Keratinocyte (primary cell): Measurements from ENCODE around the gene MBP. TPM values are rescaled to one million over a fixed set of nuclear protein-coding genes. Genes with fewer than 3 reads are reported as not detected.

Experiments used
- DNase-seq: peaks from one replicate; pipeline ENCODE4 v3.0.0-alpha.2; 2011; ENCODE audit warnings: low read depth, missing footprints, low spot score
- FAIRE-seq: peaks from 2 replicates; lab custom pipeline; 2011; peaks lifted over from hg19 to GRCh38; lab: Jason Lieb, UNC
- H2AFZ ChIP-seq: 2 replicates; pipeline ENCODE4 v1.6.0; 2012; ENCODE audit warnings: low read length, control low read depth, inconsistent platforms; ENCODE audit not compliant: control insufficient read depth
- H3K27ac ChIP-seq: 2 replicates; pipeline ENCODE4 v1.5.1; 2011; ENCODE audit warnings: low read length; ENCODE audit not compliant: control insufficient read depth, insufficient read depth
- H3K27me3 ChIP-seq: 3 replicates; pipeline ENCODE4 v1.6.0; 2011; ENCODE audit warnings: low read length; ENCODE audit not compliant: control insufficient read depth, insufficient read depth; ENCODE audit errors: extremely low read depth
- H3K36me3 ChIP-seq, 2 experiments: 2 replicates in 1 of 2; 3 replicates in 1 of 2; pipeline ENCODE4 v1.5.1; 2011; ENCODE audit warnings: low read length in 2 of 2, mild to moderate bottlenecking in 1 of 2; ENCODE audit not compliant: control insufficient read depth in 2 of 2, insufficient read depth in 2 of 2; ENCODE audit errors: extremely low read depth in 1 of 2
- H3K4me1 ChIP-seq: 3 replicates; pipeline ENCODE4 v1.5.1; 2011; ENCODE audit warnings: low read length; ENCODE audit not compliant: control insufficient read depth, insufficient read depth; ENCODE audit errors: extremely low read depth
- H3K4me2 ChIP-seq: 3 replicates; pipeline ENCODE4 v1.6.0; 2011; ENCODE audit warnings: low read depth, low read length; ENCODE audit not compliant: control insufficient read depth, insufficient read depth; ENCODE audit errors: extremely low read depth
- H3K4me3 ChIP-seq, 3 experiments: fragments of 200-600 bp in 1 of 3; sonication (generic) in 1 of 3; 2 replicates in 2 of 3; 3 replicates in 1 of 3; pipeline ENCODE4 v1.5.1; 2011 to 2016; ENCODE audit warnings: low read length in 3 of 3, mild to moderate bottlenecking in 3 of 3, control low read depth in 2 of 3, inconsistent platforms in 1 of 3, low read depth in 1 of 3, mixed read lengths in 1 of 3, mixed run types in 1 of 3, moderate library complexity in 1 of 3; ENCODE audit not compliant: control insufficient read depth in 2 of 3, insufficient read depth in 2 of 3; ENCODE audit errors: extremely low read depth in 1 of 3
- H3K79me2 ChIP-seq: 2 replicates; pipeline ENCODE4 v1.6.0; 2012; ENCODE audit warnings: low read length; ENCODE audit not compliant: control insufficient read depth, insufficient read depth
- H3K9ac ChIP-seq: 3 replicates; pipeline ENCODE4 v1.6.0; 2011; ENCODE audit warnings: low read length; ENCODE audit not compliant: control insufficient read depth, insufficient read depth; ENCODE audit errors: extremely low read depth
- H3K9me1 ChIP-seq: 3 replicates; pipeline ENCODE4 v1.6.0; 2011; ENCODE audit warnings: low read length; ENCODE audit not compliant: control insufficient read depth, insufficient read depth; ENCODE audit errors: extremely low read depth
- H3K9me3 ChIP-seq: 2 replicates; pipeline ENCODE4 v1.5.1; 2012; ENCODE audit warnings: low read depth, low read length; ENCODE audit not compliant: control insufficient read depth
- H4K20me1 ChIP-seq: 3 replicates; pipeline ENCODE4 v1.6.0; 2011; ENCODE audit warnings: low read length; ENCODE audit not compliant: control insufficient read depth, insufficient read depth; ENCODE audit errors: extremely low read depth
- EZH2 ChIP-seq: IDR thresholded peaks from one replicate; pipeline ENCODE4 v1.6.1; 2012; ENCODE audit warnings: inconsistent platforms, mild to moderate bottlenecking, low read length, moderate library complexity
- dilution Hi-C: fragments of 300-500 bp; cut with MboI; formaldehyde crosslinking; loops from one replicate; pipeline ENCODE4 v1.7.0; 2020; ENCODE audit warnings: low sequenced_read_pairs; ENCODE audit not compliant: extremely low pct_ligation_motif_present
- polyA plus RNA-seq, 5 experiments: library from polyadenylated mRNA; depleted of rRNA in 3 of 5; stranded (reverse) in 3 of 5; stranded (forward) in 1 of 5; unstranded in 1 of 5; fragments of >200 nt; gene quantifications; 1 replicate in 1 of 5; 2 replicates in 3 of 5; 3 replicates in 1 of 5; pipeline versions ENCODE4 v1.2.1 to v1.2.3, GENCODE V29; 2011 to 2012; ENCODE audit warnings: missing spikeins in 2 of 5, low read depth in 1 of 5, low replicate concordance in 1 of 5
- TF ChIP-seq, protein P1 (sequence below), 3 experiments: IDR thresholded peaks in 1 of 3; conservative IDR thresholded peaks in 1 of 3; optimal IDR thresholded peaks in 1 of 3; 2 replicates in 2 of 3; 3 replicates in 1 of 3; pipeline versions ENCODE3 to v1.5.1; 2011; ENCODE audit warnings: low read length in 3 of 3, mild to moderate bottlenecking in 3 of 3, moderate library complexity in 2 of 3, control low read depth in 1 of 3, inconsistent platforms in 1 of 3; ENCODE audit not compliant: insufficient read depth in 2 of 3; ENCODE audit errors: extremely low read depth in 1 of 3

MBP gene
- polyA plus RNA-seq, 1 donor (not counting 4 experiments of a cell fraction or from before 2014, with no cell fraction given): 38.7 TPM

DNA sequence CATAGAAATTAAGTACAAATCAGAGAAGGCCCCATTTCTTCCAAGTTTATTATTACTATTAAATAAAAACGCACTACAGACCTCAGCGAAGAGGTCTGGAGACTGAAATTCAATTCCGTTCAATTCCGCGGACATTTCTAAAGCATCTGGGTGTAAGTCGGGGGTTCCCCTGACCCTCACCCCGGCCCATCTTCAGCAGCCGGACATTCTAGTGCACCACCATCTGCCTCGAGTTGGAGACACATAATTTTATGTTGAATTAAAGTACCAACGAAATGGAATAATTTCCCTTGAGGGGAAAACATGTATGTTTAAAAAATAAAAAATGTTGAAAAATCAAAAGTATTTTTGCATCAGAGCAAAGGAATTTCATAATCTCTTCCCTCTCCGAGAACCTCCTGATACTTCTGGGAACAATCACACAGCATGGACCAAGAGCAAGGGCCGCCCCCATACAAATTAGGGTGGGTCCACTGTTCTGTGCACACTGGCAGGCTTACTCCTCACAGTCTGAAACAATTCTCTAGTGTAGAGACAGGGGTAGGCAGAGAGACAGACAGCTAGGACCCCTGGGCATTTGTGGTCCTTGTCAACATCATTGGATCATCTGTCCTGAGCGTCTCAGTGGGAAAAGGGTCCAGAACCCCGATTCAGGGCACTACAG is 29.3 kb downstream of the MBP start:
- peaks cover 65% of the 10 kb centered on the region for H3K4me1 ChIP-seq
- FAIRE-seq: no peak
- H3K4me3 ChIP-seq: no peak overlapping the region
- no peaks in the 10 kb centered on the region for H3K9me1 ChIP-seq
- peak overlapping the region; percentile 93 for H3K9ac ChIP-seq
- no peaks in the 10 kb centered on the region for H3K27me3 ChIP-seq
- H3K79me2 ChIP-seq: peaks cover 38% of the 10 kb centered on the region
- no peaks in the 10 kb centered on the region for H3K9me3 ChIP-seq
- peak overlapping the region; percentile 100 for H3K27ac ChIP-seq
- H2AFZ ChIP-seq: no peak overlapping the region
- peaks cover 8 to 21% of the 10 kb centered on the region in 2 experiments for H3K36me3 ChIP-seq
- no peak for TF ChIP-seq EZH2
- TF ChIP-seq, protein P1, sequence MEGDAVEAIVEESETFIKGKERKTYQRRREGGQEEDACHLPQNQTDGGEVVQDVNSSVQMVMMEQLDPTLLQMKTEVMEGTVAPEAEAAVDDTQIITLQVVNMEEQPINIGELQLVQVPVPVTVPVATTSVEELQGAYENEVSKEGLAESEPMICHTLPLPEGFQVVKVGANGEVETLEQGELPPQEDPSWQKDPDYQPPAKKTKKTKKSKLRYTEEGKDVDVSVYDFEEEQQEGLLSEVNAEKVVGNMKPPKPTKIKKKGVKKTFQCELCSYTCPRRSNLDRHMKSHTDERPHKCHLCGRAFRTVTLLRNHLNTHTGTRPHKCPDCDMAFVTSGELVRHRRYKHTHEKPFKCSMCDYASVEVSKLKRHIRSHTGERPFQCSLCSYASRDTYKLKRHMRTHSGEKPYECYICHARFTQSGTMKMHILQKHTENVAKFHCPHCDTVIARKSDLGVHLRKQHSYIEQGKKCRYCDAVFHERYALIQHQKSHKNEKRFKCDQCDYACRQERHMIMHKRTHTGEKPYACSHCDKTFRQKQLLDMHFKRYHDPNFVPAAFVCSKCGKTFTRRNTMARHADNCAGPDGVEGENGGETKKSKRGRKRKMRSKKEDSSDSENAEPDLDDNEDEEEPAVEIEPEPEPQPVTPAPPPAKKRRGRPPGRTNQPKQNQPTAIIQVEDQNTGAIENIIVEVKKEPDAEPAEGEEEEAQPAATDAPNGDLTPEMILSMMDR (optimal IDR thresholded peaks at IDR 0.05 in 1 of 3, IDR thresholded peaks at IDR 0.05 in 1 of 3, conservative IDR thresholded peaks at IDR 0.05 in 1 of 3; ENCODE audit: extremely low read depth in 1 of 3, insufficient read depth in 2 of 3, low read length in 3 of 3): no peak
- DNase-seq: no peak
- dilution Hi-C loops: no loop called here
- H4K20me1 ChIP-seq: no peaks in the 10 kb centered on the region
- H3K4me2 ChIP-seq: peak overlapping the region; percentile 92

DNA sequence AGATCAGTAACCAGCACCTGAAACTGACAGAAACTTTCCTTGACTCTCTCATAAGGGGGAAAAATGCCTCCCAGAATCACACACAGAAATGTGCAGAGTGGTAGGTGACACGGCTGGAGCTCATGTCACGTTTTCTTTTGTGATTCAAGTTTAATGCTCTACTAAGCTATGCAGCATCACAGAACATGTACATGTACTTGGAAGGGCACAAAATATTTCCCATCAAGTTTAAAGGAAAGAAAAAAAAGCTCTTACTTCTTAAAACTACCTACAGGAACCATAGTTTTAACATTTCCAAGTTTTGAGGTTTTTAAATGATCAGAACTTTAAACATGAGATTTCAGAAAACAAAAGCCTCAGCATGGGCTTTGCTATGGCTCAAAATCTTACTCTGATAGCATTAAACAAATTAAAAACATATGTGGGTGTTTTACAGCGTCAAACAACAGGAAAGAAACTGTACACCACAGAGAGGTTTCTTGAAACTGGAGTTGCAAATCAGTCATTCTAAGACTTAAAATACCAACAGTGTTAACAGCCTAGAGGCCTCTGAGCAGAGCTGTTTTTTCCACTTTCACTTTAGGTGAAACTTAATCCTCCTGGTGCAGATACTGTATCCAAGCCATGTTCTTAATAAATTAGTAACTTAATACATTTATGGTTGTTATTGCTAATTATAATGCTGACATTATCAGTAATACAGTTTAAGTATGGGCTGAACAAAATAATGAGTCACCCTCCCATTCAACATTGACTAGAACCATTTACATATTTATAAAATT is 30.1 kb downstream of the MBP start:
- Histone ChIP-seq H4K20me1 (no peaks in the 10 kb centered on the region), H3K9me1 (no peaks in the 10 kb centered on the region), H3K9ac (peak overlapping the region; percentile 93), H3K27me3 (no peaks in the 10 kb centered on the region), H3K4me2 (peak overlapping the region; percentile 92), H3K4me3 (peak overlapping the region in 2 of 3 experiments; percentile 21 to 29), H3K27ac (peak overlapping the region; percentile 100), H3K9me3 (no peaks in the 10 kb centered on the region), H3K4me1 (peaks cover 65% of the 10 kb centered on the region), H3K36me3 (peaks cover 7 to 22% of the 10 kb centered on the region in 2 experiments), H3K79me2 (peaks cover 37% of the 10 kb centered on the region), H2AFZ (no peak overlapping the region)
- FAIRE-seq (no peak), DNase-seq (no peak)
- dilution Hi-C loops: no loop called here
- TF ChIP-seq, protein P1 (optimal IDR thresholded peaks at IDR 0.05 in 1 of 3, IDR thresholded peaks at IDR 0.05 in 1 of 3, conservative IDR thresholded peaks at IDR 0.05 in 1 of 3; ENCODE audit: extremely low read depth in 1 of 3, insufficient read depth in 2 of 3, low read length in 3 of 3): no peak
- no peak for TF ChIP-seq EZH2
